CD8-positive, alpha-beta memory T cell (primary cell): ENCODE results near the gene DUOXA2. TPM values are rescaled to one million over a fixed set of nuclear protein-coding genes. Genes with fewer than 3 reads are reported as not detected.

Experiments used
- CTCF ChIA-PET: fragments of 350-600 bp; sonication (Branson Sonifier 250); formaldehyde crosslinking; loops from one replicate; lab custom pipeline; 2021; ENCODE audit warnings: antibody characterized with exemption; lab: Charles Lee
- POLR2A ChIA-PET: fragments of 350-600 bp; sonication (Branson Sonifier 250); formaldehyde crosslinking; loops from one replicate; lab custom pipeline; 2021; ENCODE audit warnings: antibody characterized with exemption; lab: Charles Lee
- DNase-seq, 5 donors: peaks; one replicate each; pipeline versions ENCODE4 v3.0.0 to v3.0.0-alpha.2; 2020 to 2022; ENCODE audit warnings: mixed read lengths in 1 of 5
- H3K27ac ChIP-seq: one replicate; pipeline ENCODE4 v1.7.0; 2013; ENCODE audit warnings: low read depth, mild to moderate bottlenecking, low read length, moderate library complexity
- H3K27me3 ChIP-seq: 2 replicates; pipeline ENCODE4 v1.7.0; 2013; ENCODE audit warnings: low read length, mild to moderate bottlenecking; ENCODE audit not compliant: insufficient read depth, poor library complexity, severe bottlenecking
- H3K36me3 ChIP-seq: 2 replicates; pipeline ENCODE4 v1.7.0; 2013; ENCODE audit warnings: mild to moderate bottlenecking, low read length, moderate library complexity; ENCODE audit not compliant: insufficient read depth
- H3K4me1 ChIP-seq: 2 replicates; pipeline ENCODE4 v1.7.0; 2013; ENCODE audit warnings: mild to moderate bottlenecking, low read length, moderate library complexity; ENCODE audit not compliant: insufficient read depth
- H3K4me3 ChIP-seq: 2 replicates; pipeline ENCODE4 v1.7.0; 2013; ENCODE audit warnings: mild to moderate bottlenecking, low read length
- H3K9me3 ChIP-seq: 2 replicates; pipeline ENCODE4 v1.7.0; 2013; ENCODE audit warnings: mild to moderate bottlenecking, low read length
- H3K27ac Mint-ChIP-seq, 8 donors: one replicate each; pipeline ENCODE4 v1.8.0; 2020 to 2021; ENCODE audit warnings: mixed read lengths in 8 of 8, mild to moderate bottlenecking in 6 of 8, inconsistent platforms in 3 of 8, moderate library complexity in 3 of 8
- H3K27me3 Mint-ChIP-seq, 2 donors: one replicate each; pipeline ENCODE4 v1.8.0; 2020 to 2021; ENCODE audit warnings: mixed read lengths in 2 of 2, mild to moderate bottlenecking in 1 of 2, moderate library complexity in 1 of 2
- H3K36me3 Mint-ChIP-seq, 3 donors: one replicate each; pipeline ENCODE4 v1.8.0; 2020 to 2021; ENCODE audit warnings: mixed read lengths in 3 of 3, inconsistent platforms in 1 of 3, mild to moderate bottlenecking in 1 of 3
- H3K4me1 Mint-ChIP-seq, 3 donors: one replicate each; pipeline ENCODE4 v1.8.0; 2020 to 2021; ENCODE audit warnings: mixed read lengths in 3 of 3, inconsistent platforms in 1 of 3, mild to moderate bottlenecking in 1 of 3
- H3K4me3 Mint-ChIP-seq, 7 donors: one replicate each; pipeline ENCODE4 v1.8.0; 2020 to 2021; ENCODE audit warnings: mixed read lengths in 7 of 7, mild to moderate bottlenecking in 6 of 7, moderate library complexity in 4 of 7, inconsistent platforms in 2 of 7
- H3K9me3 Mint-ChIP-seq, 5 donors: one replicate each; pipeline ENCODE4 v1.8.0; 2020 to 2022; ENCODE audit warnings: mixed read lengths in 5 of 5, mild to moderate bottlenecking in 3 of 5, moderate library complexity in 2 of 5, inconsistent platforms in 1 of 5
- polyA plus RNA-seq: library from polyadenylated mRNA; unstranded; fragments of 300-500 nt; fragmentation: Illumina TruSeq; gene quantifications from one replicate; pipeline ENCODE4 v1.2.3, GENCODE V29; 2021
- total RNA-seq, 2 experiments: library from RNA; stranded (reverse); gene quantifications; one replicate each; pipeline ENCODE4 v1.2.3, GENCODE V29; 2021

Gene DUOXA2
- total and polyA plus RNA-seq, 3 experiments from 2014 or later, result not detected

GRCh38 chr15:45091576-45091975, 22.6 kb upstream of the DUOXA2 start:
- Mint-ChIP-seq H3K27ac (no peak overlapping the region), H3K9me3 (no peaks in the 10 kb centered on the region), H3K4me3 (no peak overlapping the region), H3K27me3 (peaks cover 3 to 46% of the 10 kb centered on the region in 2 donors), H3K4me1 (no peaks in the 10 kb centered on the region), H3K36me3 (no peaks in the 10 kb centered on the region)
- no peaks in the 10 kb centered on the region for H3K36me3 ChIP-seq
- no peaks in the 10 kb centered on the region for H3K9me3 ChIP-seq
- H3K4me3 ChIP-seq, result no peak overlapping the region
- POLR2A ChIA-PET, result no interaction called here
- DNase-seq, result no peak
- no peaks in the 10 kb centered on the region for H3K4me1 ChIP-seq
- H3K27ac ChIP-seq, result no peak overlapping the region
- H3K27me3 ChIP-seq, result no peaks in the 10 kb centered on the region
- CTCF ChIA-PET, result interaction anchor here (1.3 kb wide), 1 partner anchor 27 kb away, joined by 4 read pairs; no protein-coding TSS in a partner anchor

GRCh38 chr15:45093013-45093412, 21.1 kb upstream of the DUOXA2 start:
- Mint-ChIP-seq H3K9me3 (no peaks in the 10 kb centered on the region), H3K4me3 (no peak overlapping the region), H3K27me3 (peaks cover 3 to 32% of the 10 kb centered on the region in 2 donors), H3K27ac (no peak overlapping the region), H3K4me1 (no peaks in the 10 kb centered on the region), H3K36me3 (no peaks in the 10 kb centered on the region)
- no peak overlapping the region for H3K4me3 ChIP-seq
- H3K4me1 ChIP-seq, result no peaks in the 10 kb centered on the region
- DNase-seq, result no peak
- H3K27me3 ChIP-seq, result no peaks in the 10 kb centered on the region
- no peak overlapping the region for H3K27ac ChIP-seq
- ChIA-PET CTCF (no interaction called here), POLR2A (no interaction called here)
- no peaks in the 10 kb centered on the region for H3K9me3 ChIP-seq
- no peaks in the 10 kb centered on the region for H3K36me3 ChIP-seq

- H3K36me3 Mint-ChIP-seq, result no peaks in the 10 kb centered on the region
- no peak overlapping the region for H3K4me3 Mint-ChIP-seq
- no peak for DNase-seq
- H3K27me3 Mint-ChIP-seq, result peaks cover 3 to 29% of the 10 kb centered on the region in 2 donors
- ChIA-PET POLR2A (no interaction called here), CTCF (no interaction called here)
- no peak overlapping the region for H3K27ac ChIP-seq
- no peaks in the 10 kb centered on the region for H3K36me3 ChIP-seq
- no peaks in the 10 kb centered on the region for H3K9me3 Mint-ChIP-seq
- no peak overlapping the region for H3K4me3 ChIP-seq
- H3K27me3 ChIP-seq, result no peaks in the 10 kb centered on the region
- H3K4me1 Mint-ChIP-seq, result no peaks in the 10 kb centered on the region
- no peaks in the 10 kb centered on the region for H3K4me1 ChIP-seq
- H3K9me3 ChIP-seq, result no peaks in the 10 kb centered on the region
- no peak overlapping the region for H3K27ac Mint-ChIP-seq
Measured at GRCh38 chr15:45093622-45094357, 20.3 kb upstream of the DUOXA2 start.

GRCh38 chr15:45094358-45094730, 19.8 kb upstream of the DUOXA2 start:
- H3K4me3 ChIP-seq, result no peak overlapping the region
- Mint-ChIP-seq H3K4me1 (no peaks in the 10 kb centered on the region), H3K4me3 (no peak overlapping the region), H3K9me3 (no peaks in the 10 kb centered on the region), H3K27ac (no peak overlapping the region), H3K36me3 (no peaks in the 10 kb centered on the region), H3K27me3 (peaks cover 3 to 24% of the 10 kb centered on the region in 2 donors)
- no peaks in the 10 kb centered on the region for H3K36me3 ChIP-seq
- no peak overlapping the region for H3K27ac ChIP-seq
- H3K9me3 ChIP-seq, result no peaks in the 10 kb centered on the region
- POLR2A ChIA-PET, result no interaction called here
- CTCF ChIA-PET, result no interaction called here
- H3K4me1 ChIP-seq, result no peaks in the 10 kb centered on the region
- DNase-seq, result no peak
- H3K27me3 ChIP-seq, result no peaks in the 10 kb centered on the region

- Mint-ChIP-seq H3K4me1 (no peaks in the 10 kb centered on the region), H3K27ac (no peak overlapping the region), H3K36me3 (no peaks in the 10 kb centered on the region), H3K4me3 (no peak overlapping the region), H3K27me3 (peaks cover 5 to 13% of the 10 kb centered on the region in 2 donors), H3K9me3 (no peaks in the 10 kb centered on the region)
- no peaks in the 10 kb centered on the region for H3K36me3 ChIP-seq
- CTCF ChIA-PET, result no interaction called here
- no peak overlapping the region for H3K27ac ChIP-seq
- H3K4me3 ChIP-seq, result no peak overlapping the region
- POLR2A ChIA-PET, result no interaction called here
- H3K9me3 ChIP-seq, result no peaks in the 10 kb centered on the region
- H3K27me3 ChIP-seq, result no peaks in the 10 kb centered on the region
- H3K4me1 ChIP-seq, result no peaks in the 10 kb centered on the region
- DNase-seq, result no peak
Measured at GRCh38 chr15:45095661-45096060, 18.5 kb upstream of the DUOXA2 start.

- H3K36me3 Mint-ChIP-seq, result no peaks in the 10 kb centered on the region
- H3K27ac ChIP-seq, result no peak overlapping the region
- no peaks in the 10 kb centered on the region for H3K4me1 Mint-ChIP-seq
- H3K9me3 ChIP-seq, result no peaks in the 10 kb centered on the region
- H3K27ac Mint-ChIP-seq, result no peak overlapping the region
- ChIA-PET CTCF (interaction anchor here (1.3 kb wide), 1 partner anchor 15 kb away, joined by 4 read pairs; no protein-coding TSS in a partner anchor), POLR2A (no interaction called here)
- H3K36me3 ChIP-seq, result no peaks in the 10 kb centered on the region
- no peaks in the 10 kb centered on the region for H3K9me3 Mint-ChIP-seq
- H3K27me3 Mint-ChIP-seq, result peaks cover 0 to 2% of the 10 kb centered on the region in 2 donors
- no peak overlapping the region for H3K4me3 ChIP-seq
- H3K4me1 ChIP-seq, result no peaks in the 10 kb centered on the region
- no peaks in the 10 kb centered on the region for H3K27me3 ChIP-seq
- DNase-seq, result no peak
- no peak overlapping the region for H3K4me3 Mint-ChIP-seq
Measured at GRCh38 chr15:45097466-45097865, 16.7 kb upstream of the DUOXA2 start.

GRCh38 chr15:45099549-45100165, 14.5 kb upstream of the DUOXA2 start:
- Histone ChIP-seq H3K4me1 (no peaks in the 10 kb centered on the region), H3K36me3 (no peaks in the 10 kb centered on the region), H3K9me3 (no peaks in the 10 kb centered on the region), H3K27ac (no peak overlapping the region), H3K27me3 (no peaks in the 10 kb centered on the region), H3K4me3 (no peak overlapping the region)
- Mint-ChIP-seq H3K27me3 (peaks cover 2 to 11% of the 10 kb centered on the region in 2 donors), H3K27ac (no peak overlapping the region), H3K36me3 (no peaks in the 10 kb centered on the region), H3K9me3 (no peaks in the 10 kb centered on the region), H3K4me3 (no peak overlapping the region), H3K4me1 (no peaks in the 10 kb centered on the region)
- ChIA-PET POLR2A (no interaction called here), CTCF (no interaction called here)
- no peak for DNase-seq

GRCh38 chr15:45100884-45101625, 13.1 kb upstream of the DUOXA2 start:
- CTCF ChIA-PET, result no interaction called here

More at GRCh38 chr15:45100884-45101625, 13.1 kb upstream of the DUOXA2 start:
- H3K36me3 Mint-ChIP-seq, result no peaks in the 10 kb centered on the region
- no peak for DNase-seq
- peaks cover 10 to 19% of the 10 kb centered on the region in 2 donors for H3K27me3 Mint-ChIP-seq
- H3K9me3 Mint-ChIP-seq, result no peaks in the 10 kb centered on the region
- H3K4me1 Mint-ChIP-seq, result no peaks in the 10 kb centered on the region
- no peaks in the 10 kb centered on the region for H3K4me1 ChIP-seq
- H3K4me3 Mint-ChIP-seq, result no peak overlapping the region
- no peaks in the 10 kb centered on the region for H3K36me3 ChIP-seq
- no peak overlapping the region for H3K4me3 ChIP-seq
- H3K27me3 ChIP-seq, result no peaks in the 10 kb centered on the region
- no peak overlapping the region for H3K27ac ChIP-seq
- POLR2A ChIA-PET, result no interaction called here
- H3K27ac Mint-ChIP-seq, result no peak overlapping the region
- no peaks in the 10 kb centered on the region for H3K9me3 ChIP-seq
